H54 (cell line): Measurements from ENCODE around the gene SLC25A45.
A peak's percentile ranks its signal among the peaks of the same experiment; 100 is the strongest.

Experiments used
- DNase-seq: peaks from one replicate; pipeline ENCODE4 v3.0.0; 2011; ENCODE audit warnings: low spot score, mixed read lengths; ENCODE audit not compliant: insufficient read length
- FAIRE-seq: peaks from 3 replicates; lab custom pipeline; 2011; peaks lifted over from hg19 to GRCh38; lab: Jason Lieb, UNC
- POLR2A ChIP-seq: IDR thresholded peaks from 2 replicates; pipeline ENCODE4 v1.6.1; 2011; ENCODE audit warnings: low read depth, mild to moderate bottlenecking, low read length

Gene SLC25A45

DNA sequence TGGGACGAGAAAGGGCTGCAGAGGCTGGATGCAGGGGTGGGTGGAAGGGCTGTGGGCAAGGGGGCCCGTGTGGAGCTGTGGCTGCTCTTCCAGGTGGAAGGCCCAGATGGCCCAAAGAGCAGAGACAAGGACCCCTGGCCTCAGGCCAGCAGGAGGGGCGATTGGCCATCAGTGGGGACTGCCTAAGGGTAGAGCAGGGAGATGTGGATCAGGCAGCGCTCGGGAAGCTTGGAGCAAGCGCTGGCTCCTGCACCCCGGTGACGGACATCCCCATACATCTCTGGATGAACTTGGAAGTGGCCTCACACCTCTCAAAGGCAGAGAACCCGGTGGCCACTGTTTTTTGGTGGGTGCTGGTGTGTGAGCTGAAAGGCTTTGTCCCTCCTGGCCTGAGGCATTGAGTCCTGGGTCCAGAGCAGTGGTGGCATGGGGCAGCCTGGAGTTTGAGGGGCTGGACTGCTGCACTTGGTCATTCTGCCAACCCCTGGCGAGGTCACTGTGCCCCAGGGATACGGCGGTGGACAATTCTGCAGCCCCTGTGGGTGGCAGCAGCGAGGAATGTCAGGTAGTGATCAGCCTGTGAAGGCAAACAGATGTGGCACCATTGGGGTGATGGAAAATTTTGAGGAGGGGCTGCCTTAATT is 9.9 kb upstream of the SLC25A45 start:
- FAIRE-seq (no peak), DNase-seq (no peak)
- no peak for TF ChIP-seq POLR2A

DNA sequence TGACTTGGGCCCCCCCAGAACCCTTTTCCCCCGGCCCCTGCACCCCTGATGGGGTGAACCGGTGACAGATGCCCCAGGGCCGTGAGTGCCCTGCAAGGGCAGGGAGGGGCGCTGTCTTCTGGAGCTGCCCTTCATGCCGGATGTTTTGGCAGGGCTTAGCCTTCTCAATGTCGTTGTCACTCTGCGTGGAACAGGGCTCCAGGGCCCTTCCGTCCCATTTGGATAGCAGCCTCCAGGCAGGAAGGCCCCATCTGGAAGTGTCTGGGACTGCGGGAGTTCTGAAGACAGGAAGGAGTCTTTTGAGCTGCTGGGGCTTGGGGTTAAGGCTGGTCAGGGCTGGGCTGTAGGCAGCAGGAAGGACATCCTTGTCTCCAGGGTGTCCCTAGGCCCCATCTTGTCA is 8.6 kb upstream of the SLC25A45 start:
- no peak for TF ChIP-seq POLR2A
- no peak for FAIRE-seq
- DNase-seq = no peak

DNA sequence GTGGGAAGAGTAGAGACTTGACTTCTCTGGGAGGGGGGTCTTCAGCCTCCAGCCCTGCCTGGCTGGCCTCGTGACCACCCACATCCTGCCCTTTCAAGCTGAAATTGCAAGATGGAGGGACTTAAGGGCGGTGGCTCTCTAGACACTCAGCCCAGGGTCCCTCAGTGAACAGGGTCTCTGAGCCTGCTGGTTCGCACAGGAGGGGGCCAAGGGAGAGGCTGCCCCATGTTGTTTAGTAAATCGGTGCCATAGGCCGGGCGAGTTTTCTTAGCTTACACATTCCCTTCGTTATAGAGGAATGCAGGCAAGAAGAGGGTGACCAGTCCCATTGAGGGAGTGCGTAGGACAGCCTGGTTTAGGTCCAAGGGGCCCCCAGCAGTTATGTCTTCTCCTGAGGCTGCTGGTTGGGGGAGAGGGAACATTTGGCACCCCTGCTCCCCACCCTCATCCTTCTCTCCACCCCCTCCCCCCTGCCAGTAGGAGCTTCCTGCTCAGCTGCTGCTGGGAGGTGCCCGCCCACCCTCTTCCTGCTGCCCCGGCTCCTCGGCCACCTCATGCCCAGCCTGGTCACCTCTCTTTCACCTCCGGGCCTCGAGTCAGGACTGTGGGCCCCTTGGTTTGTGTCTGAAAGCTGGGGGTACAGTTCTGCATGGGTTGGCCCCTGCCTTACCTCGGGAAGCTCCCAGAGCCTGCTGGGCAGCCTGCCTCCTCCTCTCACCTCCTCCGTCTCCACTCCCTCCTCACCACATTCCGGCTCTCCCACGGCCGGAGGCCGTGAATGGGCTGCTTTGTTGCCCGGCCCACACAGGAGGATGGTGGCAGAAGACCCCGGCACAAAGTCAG is 7.9 kb upstream of the SLC25A45 start:
- DNase-seq (no peak), FAIRE-seq (no peak)

DNA sequence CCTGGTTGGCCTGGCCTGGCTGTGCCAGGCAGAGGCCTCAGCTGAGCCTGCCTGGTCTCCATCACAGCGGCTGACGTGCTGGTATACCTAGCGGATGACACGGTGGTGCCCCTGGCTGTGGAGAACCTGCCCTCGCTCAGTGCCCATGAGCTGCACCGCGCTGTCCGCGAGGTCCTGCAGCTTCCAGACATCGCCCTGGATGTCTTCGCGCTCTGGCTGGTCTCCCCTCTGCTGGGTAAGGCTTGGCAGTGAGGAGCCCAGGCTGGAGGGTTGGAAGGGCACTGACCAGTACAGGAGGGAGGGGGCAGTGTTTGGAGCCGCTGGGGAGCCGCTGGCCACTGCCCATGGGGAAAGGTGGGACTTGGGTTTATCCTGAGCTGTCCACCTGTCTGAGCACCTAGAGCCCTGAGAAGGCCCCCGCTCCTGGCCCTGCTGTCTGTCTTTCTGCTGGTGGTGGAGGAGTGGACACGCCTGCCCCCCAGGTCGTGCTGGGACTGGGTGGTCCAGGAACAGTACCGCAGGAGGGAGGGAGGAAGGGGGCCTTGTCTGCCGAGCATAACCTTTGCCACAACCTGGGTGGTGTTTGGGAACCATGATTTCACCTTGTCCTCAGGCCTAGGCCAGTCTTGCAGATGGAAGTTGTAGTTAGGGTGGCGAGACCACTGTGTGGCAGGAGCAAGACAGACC is 7.0 kb upstream of the SLC25A45 start:
- FAIRE-seq = no peak
- no peak for DNase-seq
- TF ChIP-seq POLR2A = no peak

More for the DNA sequence above, 7.9 kb upstream of the SLC25A45 start:
- no peak for TF ChIP-seq POLR2A

DNA sequence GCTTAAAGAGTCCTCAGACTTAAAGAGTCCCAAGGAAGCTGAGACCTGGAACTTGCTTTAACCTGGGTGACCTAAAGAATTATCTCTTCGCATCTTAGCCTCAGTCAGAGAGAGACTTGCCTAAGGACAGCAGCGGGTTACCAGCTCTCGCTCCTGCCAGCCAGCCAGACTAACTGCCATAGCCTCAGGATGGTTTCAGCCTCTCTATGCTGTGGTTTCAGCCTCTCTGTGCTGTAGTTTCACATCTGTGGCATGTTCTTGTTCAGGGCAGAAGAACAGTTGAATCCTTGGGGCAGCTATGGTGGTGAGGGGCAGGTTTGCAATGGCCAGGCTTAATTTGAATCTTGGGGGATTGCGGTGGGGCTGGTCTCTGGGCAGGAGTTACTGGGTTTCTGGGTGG is 6.3 kb upstream of the SLC25A45 start:
- no peak for TF ChIP-seq POLR2A
- DNase-seq (no peak), FAIRE-seq (no peak)

DNA sequence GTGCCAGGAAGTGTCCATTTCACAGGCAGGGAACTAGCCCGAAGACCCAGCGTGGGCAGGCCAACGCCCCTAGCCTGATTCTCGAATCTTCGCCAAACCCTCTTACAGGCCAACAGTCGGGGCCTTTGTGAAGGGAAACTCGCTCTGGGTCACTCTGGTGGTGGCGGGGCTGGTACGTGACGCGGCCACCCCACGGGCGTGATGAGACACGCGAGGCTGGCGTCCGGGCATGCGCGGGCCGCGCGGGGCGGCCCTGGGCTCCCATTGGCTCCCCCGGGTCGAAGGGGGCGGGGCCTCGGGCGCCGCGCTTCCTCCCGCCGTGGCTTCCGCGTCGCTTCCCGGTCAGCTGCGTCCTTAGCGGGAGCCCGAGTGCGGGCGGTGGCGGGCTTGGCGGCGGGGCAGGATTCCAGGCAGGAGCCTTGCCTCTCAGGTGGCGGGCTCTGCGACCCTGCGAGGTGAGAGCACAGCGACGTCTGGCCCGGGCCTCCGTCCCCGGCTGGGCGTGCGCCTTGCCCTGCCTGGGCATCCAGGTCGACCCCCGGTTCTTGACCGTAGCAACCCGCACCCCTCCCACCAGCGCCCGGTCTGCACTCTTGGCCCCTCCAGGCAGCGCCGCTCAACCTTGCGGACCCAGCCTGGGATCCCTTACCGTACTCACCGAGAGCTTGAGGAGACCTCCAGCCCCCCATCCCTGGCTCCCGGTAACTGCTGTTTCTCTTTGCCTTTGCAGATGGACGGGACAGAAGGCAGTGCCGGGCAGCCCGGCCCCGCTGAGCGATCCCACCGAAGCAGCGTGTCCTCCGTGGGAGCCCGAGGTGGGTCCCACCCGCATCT is 4.1 kb upstream of the SLC25A45 start, which contains the start of gene FRMD8:
FRMD8 (plus strand) TSS at position 331 of the 834 bp plus-strand sequence; CDS start at position 731, 400 bp downstream.
- peak; percentile 63 for DNase-seq
- TF ChIP-seq POLR2A = peak; percentile 91
- no peak for FAIRE-seq

DNA sequence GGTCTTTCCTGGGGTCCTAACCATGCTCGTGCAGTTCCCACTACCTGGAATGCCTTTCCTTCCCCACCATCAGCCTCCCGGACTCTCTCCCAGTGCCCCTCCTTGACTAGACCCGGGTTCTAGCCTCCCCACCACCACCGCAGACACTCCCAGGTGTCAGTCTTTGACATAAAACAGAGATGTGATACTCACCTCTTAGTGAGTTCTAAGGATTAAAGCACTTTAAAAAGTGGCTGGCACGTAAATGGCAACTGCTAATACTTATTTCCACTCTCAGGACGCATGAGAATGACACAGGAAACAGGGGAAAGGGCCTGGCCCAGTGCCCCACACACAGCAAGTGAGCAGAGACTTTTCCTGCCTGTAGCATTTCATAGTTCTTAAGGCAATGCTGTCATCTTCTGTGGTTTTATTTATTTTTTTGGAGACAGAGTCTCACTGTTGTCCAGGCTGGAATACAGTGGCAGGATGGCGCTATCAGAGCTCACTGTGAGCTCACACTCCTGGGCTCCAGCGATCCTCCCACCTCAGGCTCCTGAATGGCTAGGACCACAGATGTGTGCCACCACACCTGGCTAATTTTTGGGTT is 1.9 kb upstream of the SLC25A45 start:
- TF ChIP-seq POLR2A = no peak
- FAIRE-seq (no peak), DNase-seq (no peak)

DNA sequence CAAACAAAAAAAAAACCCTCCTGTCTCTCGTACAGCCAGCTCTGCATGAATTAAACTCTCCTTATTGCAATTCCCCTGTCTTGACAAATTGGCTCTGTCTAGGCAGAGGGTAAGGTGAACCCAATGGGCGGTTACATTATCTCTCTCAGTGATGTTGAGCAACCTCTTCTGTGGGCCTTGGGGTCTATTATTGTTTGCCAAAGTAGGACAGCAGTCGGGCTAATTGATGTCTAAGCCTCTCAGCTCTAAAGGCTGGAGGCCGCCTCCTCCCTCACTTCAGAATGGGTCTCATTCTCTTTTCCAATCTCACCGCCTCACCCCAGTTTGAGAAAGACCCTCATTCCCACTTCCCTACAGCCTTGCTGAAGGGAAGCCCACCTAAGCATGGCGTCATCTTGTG is 1.3 kb upstream of the SLC25A45 start:
- DNase-seq (no peak), FAIRE-seq (no peak)
- no peak for TF ChIP-seq POLR2A

DNA sequence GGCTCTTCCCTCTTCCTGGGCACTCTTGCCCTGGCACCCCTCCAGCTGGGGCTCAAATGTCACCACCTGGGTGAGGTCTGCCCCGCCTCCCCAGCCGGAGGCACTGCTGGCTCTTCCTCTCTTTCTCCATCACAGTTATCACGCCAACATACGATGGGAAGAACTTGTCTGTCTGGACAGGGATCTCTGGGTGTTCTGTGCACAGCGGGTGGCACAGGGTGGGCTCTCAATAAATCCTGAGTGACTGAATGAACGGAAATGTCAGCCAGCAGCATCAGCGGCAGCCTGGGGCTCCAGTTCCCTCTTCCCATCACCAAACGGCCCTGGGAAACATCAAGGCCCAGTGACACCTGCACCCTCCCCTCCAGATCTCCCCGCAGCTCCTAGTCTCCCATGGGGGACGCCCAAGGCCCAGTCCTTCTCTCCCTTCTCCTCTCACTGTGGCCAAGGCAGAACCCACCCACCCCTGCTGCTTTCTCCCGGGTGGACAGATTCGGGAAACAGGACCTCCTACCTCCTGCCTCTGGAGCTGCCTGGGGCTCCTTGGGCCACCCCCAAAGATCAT is 440 bp upstream of the SLC25A45 start:
- no peak; the same call in 1 of the 2 replicates for TF ChIP-seq POLR2A
- DNase-seq (peak; percentile 37), FAIRE-seq (no peak)

DNA sequence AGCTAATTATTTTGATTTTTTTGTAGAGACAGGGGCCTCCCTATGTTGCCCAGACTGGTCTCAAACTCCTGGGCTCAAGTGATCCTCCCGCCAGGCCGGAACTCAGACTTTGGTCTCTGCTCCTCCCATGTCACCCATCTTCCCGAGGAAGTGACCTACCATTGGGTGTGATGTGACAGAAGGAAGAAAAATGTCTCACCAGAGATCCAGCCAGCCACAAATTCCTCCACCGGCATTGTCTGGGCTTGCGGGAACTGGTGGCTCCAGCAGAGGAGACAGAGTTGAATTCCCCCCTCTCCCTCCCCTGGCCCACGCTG is 772 bp downstream of the SLC25A45 start:
- FAIRE-seq (no peak), DNase-seq (peak; percentile 19)
- TF ChIP-seq POLR2A = peak; percentile 9; the same call in 1 of the 2 replicates

DNA sequence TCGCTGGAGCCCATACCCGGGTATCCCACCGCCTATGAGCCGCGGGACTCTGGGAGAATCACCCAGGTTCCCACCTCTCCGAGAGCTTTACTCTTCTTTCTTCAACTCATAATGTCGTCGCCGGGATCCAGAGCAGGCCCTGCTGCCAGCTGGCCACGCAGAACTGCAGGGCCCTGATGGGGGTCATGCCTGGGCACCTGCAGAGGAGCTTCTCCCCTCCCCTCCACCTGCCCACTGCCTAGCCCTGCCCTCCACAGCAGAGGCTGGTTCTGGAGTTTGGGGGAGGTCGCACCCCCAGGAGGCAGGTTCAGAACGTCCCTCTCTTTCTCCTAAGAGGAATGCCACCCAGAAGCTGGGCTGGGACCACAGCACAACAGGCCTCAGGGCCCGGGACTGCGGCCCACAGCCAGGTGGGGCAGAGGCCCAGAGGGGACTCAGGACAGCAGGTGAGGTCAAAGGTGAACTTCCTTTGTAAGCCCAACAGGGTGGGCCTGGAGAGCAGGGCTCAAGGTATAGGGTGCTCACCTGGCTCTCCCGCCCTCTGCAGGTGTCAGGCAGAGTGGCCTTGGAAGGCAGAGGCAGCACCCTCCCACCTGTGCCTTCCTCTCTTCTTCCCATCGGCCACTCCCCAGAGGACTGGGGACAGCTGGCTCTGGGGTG is 1.9 kb downstream of the SLC25A45 start:
- DNase-seq (no peak), FAIRE-seq (no peak)
- no peak for TF ChIP-seq POLR2A

DNA sequence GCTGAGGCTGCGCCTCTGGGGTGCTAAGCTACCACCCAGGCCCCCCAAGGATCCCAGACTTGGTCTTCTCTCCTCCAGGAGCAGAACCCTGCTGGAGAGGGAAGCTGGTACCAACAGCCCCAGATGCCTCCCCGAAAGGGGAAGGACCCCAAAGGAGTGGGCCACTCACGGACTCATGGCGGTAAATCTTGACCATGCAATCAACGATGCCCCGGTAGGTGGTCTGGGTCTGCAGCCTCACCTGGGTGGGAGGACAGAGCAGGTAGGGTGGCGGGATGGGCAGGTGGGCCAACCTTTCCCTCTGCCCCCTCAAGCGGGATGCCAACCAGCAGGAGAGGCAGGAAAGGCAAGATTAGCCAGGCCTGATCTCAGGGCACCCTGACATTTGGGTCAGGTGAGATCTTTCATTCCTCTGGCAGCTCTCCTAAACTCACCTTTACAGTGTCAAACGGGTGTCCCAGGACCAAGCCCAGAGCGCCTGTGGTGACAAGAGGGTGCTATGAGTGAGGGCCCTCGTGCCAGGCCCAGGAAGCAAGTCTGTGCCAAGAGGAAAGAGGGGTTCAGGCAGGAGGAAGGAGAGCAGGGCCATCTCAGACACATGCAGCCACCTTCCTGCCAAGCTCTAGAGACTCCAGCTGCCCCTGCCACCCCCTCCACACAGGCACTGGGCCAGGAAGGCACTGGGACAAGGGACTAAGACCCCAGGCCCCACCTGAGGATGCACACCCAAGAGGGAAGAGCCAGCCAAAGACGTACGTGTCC is 2.6 kb downstream of the SLC25A45 start:
- no peak for TF ChIP-seq POLR2A
- DNase-seq (no peak), FAIRE-seq (no peak)
